Lower leg skin (tissue), 3 donors: ENCODE data around the gene PRKCE.

Experiments
- POLR2A ChIP-seq, 2 donors: fragments of 450-650 bp; IDR thresholded peaks; one replicate each; pipeline ENCODE4 v1.6.1; 2016 to 2017; ENCODE audit warnings: antibody characterized with exemption in 2 of 2, mild to moderate bottlenecking in 1 of 2, moderate library complexity in 1 of 2
- TF ChIP-seq, protein P1 (sequence below), 3 donors: fragments of 450-650 bp; IDR thresholded peaks; one replicate each; pipeline ENCODE4 v1.5.1; 2016; ENCODE audit warnings: antibody characterized with exemption in 3 of 3, mild to moderate bottlenecking in 3 of 3, moderate library complexity in 2 of 3

- TF ChIP-seq POLR2A (IDR thresholded peaks at IDR 0.05), result no peak
- TF ChIP-seq, protein P1, sequence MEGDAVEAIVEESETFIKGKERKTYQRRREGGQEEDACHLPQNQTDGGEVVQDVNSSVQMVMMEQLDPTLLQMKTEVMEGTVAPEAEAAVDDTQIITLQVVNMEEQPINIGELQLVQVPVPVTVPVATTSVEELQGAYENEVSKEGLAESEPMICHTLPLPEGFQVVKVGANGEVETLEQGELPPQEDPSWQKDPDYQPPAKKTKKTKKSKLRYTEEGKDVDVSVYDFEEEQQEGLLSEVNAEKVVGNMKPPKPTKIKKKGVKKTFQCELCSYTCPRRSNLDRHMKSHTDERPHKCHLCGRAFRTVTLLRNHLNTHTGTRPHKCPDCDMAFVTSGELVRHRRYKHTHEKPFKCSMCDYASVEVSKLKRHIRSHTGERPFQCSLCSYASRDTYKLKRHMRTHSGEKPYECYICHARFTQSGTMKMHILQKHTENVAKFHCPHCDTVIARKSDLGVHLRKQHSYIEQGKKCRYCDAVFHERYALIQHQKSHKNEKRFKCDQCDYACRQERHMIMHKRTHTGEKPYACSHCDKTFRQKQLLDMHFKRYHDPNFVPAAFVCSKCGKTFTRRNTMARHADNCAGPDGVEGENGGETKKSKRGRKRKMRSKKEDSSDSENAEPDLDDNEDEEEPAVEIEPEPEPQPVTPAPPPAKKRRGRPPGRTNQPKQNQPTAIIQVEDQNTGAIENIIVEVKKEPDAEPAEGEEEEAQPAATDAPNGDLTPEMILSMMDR (IDR thresholded peaks at IDR 0.05), result no peak
These were observed 505.8 kb downstream of the PRKCE start for GRCh38 chr2:46157072-46157965.
